Glutamatergic neuron (in vitro differentiated cells): ENCODE data around the gene PRSS48. TPM values are rescaled to one million over a fixed set of nuclear protein-coding genes. Genes with fewer than 3 reads are reported as not detected.

Experiments used
- DNase-seq: peaks from one replicate; pipeline ENCODE4 v3.0.0; 2022
- H3K27ac Mint-ChIP-seq: one replicate; pipeline ENCODE4 v1.8.0; 2020; ENCODE audit warnings: mild to moderate bottlenecking, mixed read lengths, inconsistent platforms; ENCODE audit not compliant: unreplicated experiment
- H3K27me3 Mint-ChIP-seq: one replicate; pipeline ENCODE4 v1.8.0; 2020; ENCODE audit warnings: mild to moderate bottlenecking, moderate library complexity, mixed read lengths, inconsistent platforms; ENCODE audit not compliant: unreplicated experiment
- H3K36me3 Mint-ChIP-seq: one replicate; pipeline ENCODE4 v1.8.0; 2020; ENCODE audit warnings: mild to moderate bottlenecking, mixed read lengths, inconsistent platforms; ENCODE audit not compliant: unreplicated experiment
- H3K4me1 Mint-ChIP-seq: one replicate; pipeline ENCODE4 v1.8.0; 2020; ENCODE audit warnings: mild to moderate bottlenecking, low read depth, mixed read lengths, inconsistent platforms; ENCODE audit not compliant: unreplicated experiment
- H3K4me3 Mint-ChIP-seq: one replicate; pipeline ENCODE4 v1.8.0; 2020; ENCODE audit warnings: mild to moderate bottlenecking, mixed read lengths, inconsistent platforms; ENCODE audit not compliant: unreplicated experiment
- H3K9me3 Mint-ChIP-seq: one replicate; pipeline ENCODE4 v1.8.0; 2020; ENCODE audit warnings: mild to moderate bottlenecking, moderate library complexity, mixed read lengths, inconsistent platforms; ENCODE audit not compliant: unreplicated experiment
- total RNA-seq: library from RNA; stranded (reverse); fragmentation: NEBNext Ultra II Directional; extraction: Animal tissue kit (Norgen Biotek cat#: 25700); gene quantifications from one replicate; pipeline ENCODE4 v1.2.1, GENCODE V29; 2021; ENCODE audit not compliant: unreplicated experiment
- TF ChIP-seq, protein P1 (sequence below): fragments of 200-600 bp; sonication (generic); IDR thresholded peaks from one replicate; pipeline ENCODE4 v1.5.0; 2021; ENCODE audit not compliant: partially characterized antibody, unreplicated experiment

The PRSS48 gene
- total RNA-seq, 1 donor from 2014 or later: not detected

DNA sequence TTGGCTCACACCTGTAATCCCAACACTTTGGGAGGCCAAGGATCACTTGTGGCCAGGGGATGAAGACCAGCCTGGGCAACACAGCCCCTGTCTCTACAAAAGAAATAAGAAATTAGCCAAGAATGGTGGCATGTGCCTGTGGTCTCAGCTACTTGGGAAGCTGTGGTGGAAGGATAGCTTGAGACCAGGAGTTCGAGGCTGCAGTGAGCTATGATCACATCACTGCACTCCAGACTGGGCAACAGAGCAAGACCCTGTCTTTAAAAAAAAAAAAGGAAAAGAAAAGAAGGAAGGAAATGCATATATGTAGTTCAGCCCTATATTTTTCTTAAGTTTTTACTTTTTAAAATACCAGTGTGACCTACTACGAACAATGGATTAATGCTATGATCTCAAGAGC lies 15.1 kb downstream of the PRSS48 start:
- H3K27ac Mint-ChIP-seq: no peak overlapping the region
- H3K4me3 Mint-ChIP-seq: no peak overlapping the region
- no peaks in the 10 kb centered on the region for H3K36me3 Mint-ChIP-seq
- peaks cover 2% of the 10 kb centered on the region for H3K9me3 Mint-ChIP-seq
- TF ChIP-seq, protein P1, sequence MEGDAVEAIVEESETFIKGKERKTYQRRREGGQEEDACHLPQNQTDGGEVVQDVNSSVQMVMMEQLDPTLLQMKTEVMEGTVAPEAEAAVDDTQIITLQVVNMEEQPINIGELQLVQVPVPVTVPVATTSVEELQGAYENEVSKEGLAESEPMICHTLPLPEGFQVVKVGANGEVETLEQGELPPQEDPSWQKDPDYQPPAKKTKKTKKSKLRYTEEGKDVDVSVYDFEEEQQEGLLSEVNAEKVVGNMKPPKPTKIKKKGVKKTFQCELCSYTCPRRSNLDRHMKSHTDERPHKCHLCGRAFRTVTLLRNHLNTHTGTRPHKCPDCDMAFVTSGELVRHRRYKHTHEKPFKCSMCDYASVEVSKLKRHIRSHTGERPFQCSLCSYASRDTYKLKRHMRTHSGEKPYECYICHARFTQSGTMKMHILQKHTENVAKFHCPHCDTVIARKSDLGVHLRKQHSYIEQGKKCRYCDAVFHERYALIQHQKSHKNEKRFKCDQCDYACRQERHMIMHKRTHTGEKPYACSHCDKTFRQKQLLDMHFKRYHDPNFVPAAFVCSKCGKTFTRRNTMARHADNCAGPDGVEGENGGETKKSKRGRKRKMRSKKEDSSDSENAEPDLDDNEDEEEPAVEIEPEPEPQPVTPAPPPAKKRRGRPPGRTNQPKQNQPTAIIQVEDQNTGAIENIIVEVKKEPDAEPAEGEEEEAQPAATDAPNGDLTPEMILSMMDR: no peak
- H3K27me3 Mint-ChIP-seq: no peaks in the 10 kb centered on the region
- H3K4me1 Mint-ChIP-seq: peaks cover 4% of the 10 kb centered on the region
- no peak for DNase-seq

DNA sequence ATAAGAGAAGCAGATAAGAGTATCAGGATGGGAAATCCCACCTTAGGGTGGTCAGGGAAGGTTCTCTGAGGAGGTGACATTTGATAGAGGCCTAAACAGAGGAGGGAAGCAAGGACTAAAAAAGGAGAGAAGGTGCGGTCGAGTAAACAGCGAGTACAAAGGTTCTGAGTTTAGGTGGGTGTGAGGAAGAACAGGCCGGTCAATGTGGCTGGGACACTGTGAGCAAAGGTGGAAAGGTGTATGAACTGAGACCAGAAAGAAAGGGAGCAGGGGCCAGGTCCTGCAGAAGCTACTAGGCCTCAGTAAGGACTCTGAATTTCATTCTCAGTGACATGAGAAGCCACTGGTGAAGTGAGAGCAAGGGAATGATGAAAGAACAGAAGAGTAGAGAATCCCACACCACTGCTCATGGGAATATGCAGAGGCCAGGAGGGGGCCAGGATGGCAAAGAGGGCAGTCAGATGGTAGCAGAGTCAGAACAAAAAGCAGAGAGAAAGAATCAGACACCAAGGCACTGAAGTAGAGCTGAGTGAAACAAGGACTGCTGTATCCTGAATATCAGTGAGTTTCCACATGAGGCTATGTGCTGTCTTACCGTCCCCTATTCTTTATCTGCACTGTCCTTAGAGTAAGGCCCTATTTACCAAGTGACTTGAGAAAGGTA lies 18.0 kb downstream of the PRSS48 start:
- H3K9me3 Mint-ChIP-seq: peaks cover 4% of the 10 kb centered on the region
- no peaks in the 10 kb centered on the region for H3K36me3 Mint-ChIP-seq
- no peak overlapping the region for H3K27ac Mint-ChIP-seq
- peaks cover 4% of the 10 kb centered on the region for H3K4me1 Mint-ChIP-seq
- no peak for DNase-seq
- H3K27me3 Mint-ChIP-seq: no peaks in the 10 kb centered on the region
- no peak overlapping the region for H3K4me3 Mint-ChIP-seq
- TF ChIP-seq, protein P1: no peak

DNA sequence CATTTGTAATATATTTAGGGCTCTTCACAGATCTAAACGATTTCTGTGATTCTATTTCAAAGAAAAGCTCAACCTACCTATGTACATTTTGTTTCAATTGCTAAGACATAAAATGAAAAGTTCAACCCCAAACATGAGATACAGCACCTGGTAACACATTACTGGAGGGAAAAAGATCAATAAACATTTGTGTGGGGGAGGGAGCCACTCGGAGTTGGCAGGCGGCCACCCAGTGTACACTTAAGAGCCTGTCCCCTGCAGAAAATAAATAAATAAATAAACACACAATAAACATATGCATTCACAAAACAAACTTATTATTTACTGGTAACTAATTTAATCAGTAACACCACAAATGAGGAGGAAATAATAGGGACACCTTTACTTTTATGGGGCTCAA lies 19.3 kb downstream of the PRSS48 start:
- Mint-ChIP-seq H3K4me1 (peaks cover 4% of the 10 kb centered on the region), H3K27ac (no peak overlapping the region), H3K4me3 (no peak overlapping the region), H3K36me3 (no peaks in the 10 kb centered on the region), H3K9me3 (peaks cover 4% of the 10 kb centered on the region), H3K27me3 (no peaks in the 10 kb centered on the region)
- no peak for DNase-seq
- TF ChIP-seq, protein P1: no peak

DNA sequence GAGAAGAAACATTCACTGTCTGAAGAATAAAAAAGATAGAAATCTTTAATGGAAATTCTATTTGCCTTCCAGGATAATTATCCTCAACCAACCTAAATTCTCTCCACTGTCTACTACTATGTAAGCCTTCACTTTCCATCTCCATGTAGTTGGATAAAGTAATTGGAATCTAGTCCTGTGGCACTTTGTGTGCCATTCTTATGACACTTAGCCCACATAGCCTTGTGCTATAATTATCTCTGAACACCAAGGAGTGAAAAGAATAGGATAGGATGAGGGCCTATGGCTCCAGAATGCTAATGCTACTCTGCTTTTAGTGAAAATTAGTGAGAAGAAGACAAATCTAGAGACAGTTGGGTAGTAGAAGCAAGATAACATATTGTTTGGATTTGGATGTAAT lies 20.2 kb downstream of the PRSS48 start:
- Mint-ChIP-seq H3K4me1 (peaks cover 4% of the 10 kb centered on the region), H3K4me3 (no peak overlapping the region), H3K9me3 (peaks cover 4% of the 10 kb centered on the region), H3K27me3 (no peaks in the 10 kb centered on the region), H3K36me3 (no peaks in the 10 kb centered on the region), H3K27ac (no peak overlapping the region)
- no peak for DNase-seq
- TF ChIP-seq, protein P1: no peak

DNA sequence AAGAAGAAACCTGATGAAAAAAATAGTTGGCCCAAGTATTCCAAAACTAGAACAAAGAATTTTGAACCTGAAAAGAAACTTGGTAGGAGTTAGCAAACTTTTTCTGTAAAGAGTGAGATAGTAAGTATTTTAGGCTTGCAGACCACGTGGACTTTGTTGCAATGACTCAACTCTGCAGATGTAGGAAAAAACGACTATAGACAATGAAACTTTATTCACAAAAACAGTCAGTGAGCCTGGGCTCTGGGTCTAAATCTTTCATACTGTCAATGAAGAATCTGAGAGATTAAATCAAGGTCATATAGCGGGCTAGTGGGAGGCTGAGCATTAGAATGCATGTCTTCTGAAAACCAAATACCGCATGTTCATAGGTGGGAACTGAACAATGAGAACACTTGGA lies 25.5 kb downstream of the PRSS48 start:
- no peak for DNase-seq
- Mint-ChIP-seq H3K36me3 (no peaks in the 10 kb centered on the region), H3K9me3 (peaks cover 2% of the 10 kb centered on the region), H3K27ac (no peak overlapping the region), H3K4me3 (no peak overlapping the region), H3K4me1 (no peaks in the 10 kb centered on the region), H3K27me3 (peaks cover 2% of the 10 kb centered on the region)
- TF ChIP-seq, protein P1: no peak
